ENCODE data around the gene RNF208. TPM values are rescaled to one million over a fixed set of nuclear protein-coding genes. Genes with fewer than 3 reads are reported as not detected.

Gene RNF208
- total RNA-seq, 5 donors from 2014 or later (not counting 1 experiment from before 2014, with no cell fraction given): 0.56 to 1.6 (median 1.5) TPM

Other genes starting within 250 kb of the RNF208 start
- 10 to 100 TPM in 4 of 5 donors, 1 to 10 TPM in 1; 9.6 to 56.6 (median 26.4) TPM for gene PTGDS, start 244.7 kb downstream of the RNF208 start, total RNA-seq
- gene LCNL1, start 239.2 kb downstream of the RNF208 start, total RNA-seq: 1 to 10 TPM in 3 of 5 donors, under 1 TPM in 2; 0.29 to 2.2 (median 1.3) TPM
- gene PAXX, start 229.8 kb downstream of the RNF208 start, total RNA-seq: 100 to 1,000 TPM in 4 of 5 donors, 10 to 100 TPM in 1; 81.3 to 173 (median 127) TPM
- 10 to 100 TPM in 2 of 5 donors, 1 to 10 TPM in 3; 5.4 to 24.7 (median 8.0) TPM for gene CLIC3, start 225.7 kb downstream of the RNF208 start, total RNA-seq
- gene ABCA2, start 194.0 kb downstream of the RNF208 start, total RNA-seq: 100 to 1,000 TPM in 3 of 5 donors, 10 to 100 TPM in 2; 58.6 to 138 (median 121) TPM
- gene FUT7, start 190.2 kb downstream of the RNF208 start, total RNA-seq: 1 to 10 TPM; 1.1 to 7.7 (median 5.1) TPM
- gene NPDC1, start 176.1 kb downstream of the RNF208 start, total RNA-seq: 10 to 100 TPM; 32.4 to 76.7 (median 57.0) TPM
- gene ENTPD2, start 168.2 kb downstream of the RNF208 start, total RNA-seq: under 1 TPM in 1 of 5 donors, not detected in 4; 0.32 TPM
- 1 to 10 TPM in 1 of 5 donors, under 1 TPM in 4; 0.33 to 1.0 (median 0.83) TPM for gene SAPCD2, start 151.7 kb downstream of the RNF208 start, total RNA-seq
- gene UAP1L1, start 144.7 kb downstream of the RNF208 start, total RNA-seq: 10 to 100 TPM; 11.3 to 32.8 (median 19.3) TPM
- 10 to 100 TPM; 62.0 to 91.5 (median 84.8) TPM for gene MAN1B1, start 135.3 kb downstream of the RNF208 start, total RNA-seq
- gene DPP7, start 107.5 kb downstream of the RNF208 start, total RNA-seq: 100 to 1,000 TPM; 246 to 469 (median 425) TPM
- gene GRIN1, start 83.1 kb downstream of the RNF208 start, total RNA-seq: not detected
- not detected for gene LRRC26, start 52.2 kb downstream of the RNF208 start, total RNA-seq
- not detected for gene TMEM210, start 50.2 kb downstream of the RNF208 start, total RNA-seq
- gene ANAPC2, start 33.7 kb downstream of the RNF208 start, total RNA-seq: 100 to 1,000 TPM; 133 to 142 (median 141) TPM
- 10 to 100 TPM; 37.0 to 71.6 (median 64.0) TPM for gene SSNA1, start 33.6 kb downstream of the RNF208 start, total RNA-seq
- gene TPRN, start 21.5 kb downstream of the RNF208 start, total RNA-seq: 10 to 100 TPM in 3 of 5 donors, 1 to 10 TPM in 2; 5.8 to 12.8 (median 12.1) TPM
- 10 to 100 TPM; 23.7 to 44.7 (median 42.1) TPM for gene TMEM203, start 16.6 kb downstream of the RNF208 start, total RNA-seq
- 10 to 100 TPM; 27.6 to 46.7 (median 45.4) TPM for gene NDOR1, start 16.5 kb downstream of the RNF208 start, total RNA-seq
- under 1 TPM in 4 of 5 donors, not detected in 1; 0.32 to 0.58 (median 0.45) TPM for gene CYSRT1, start 2.9 kb upstream of the RNF208 start, total RNA-seq
- gene RNF224, start 5.3 kb upstream of the RNF208 start, total RNA-seq: not detected
- gene SLC34A3, start 8.7 kb upstream of the RNF208 start, total RNA-seq: not detected
- 100 to 1,000 TPM in 2 of 5 donors, 10 to 100 TPM in 3; 50.6 to 118 (median 95.3) TPM for gene TUBB4B, start 19.0 kb upstream of the RNF208 start, total RNA-seq
- gene STPG3, start 29.0 kb upstream of the RNF208 start, total RNA-seq: under 1 TPM in 1 of 5 donors, not detected in 4; 0.54 TPM
- 10 to 100 TPM; 36.1 to 62.2 (median 58.8) TPM for gene NELFB, start 33.1 kb upstream of the RNF208 start, total RNA-seq
- 1 to 10 TPM; 2.2 to 5.6 (median 3.2) TPM for gene TOR4A, start 55.5 kb upstream of the RNF208 start, total RNA-seq
- gene NRARP, start 80.0 kb upstream of the RNF208 start, total RNA-seq: 1 to 10 TPM in 4 of 5 donors, under 1 TPM in 1; 0.55 to 2.7 (median 1.7) TPM
- gene EXD3, start 200.9 kb upstream of the RNF208 start, total RNA-seq: 10 to 100 TPM; 18.5 to 43.8 (median 38.0) TPM
- 10 to 100 TPM in 2 of 5 donors, 1 to 10 TPM in 3; 6.4 to 11.7 (median 8.1) TPM for gene NOXA1, start 201.2 kb upstream of the RNF208 start, total RNA-seq
- not detected for gene ENTPD8, start 219.1 kb upstream of the RNF208 start, total RNA-seq
- gene NSMF, start 237.1 kb upstream of the RNF208 start, total RNA-seq: 10 to 100 TPM; 40.5 to 89.5 (median 51.7) TPM